GM18505 (cell line): ENCODE data around the gene ZNF652.

Experiments
- ATAC-seq: cut with Tn5 transposase; IDR thresholded peaks from one replicate; pipeline ENCODE4 v1.9.1; 2021; ENCODE audit not compliant: unreplicated experiment
- POLR2A ChIP-seq: IDR thresholded peaks from 4 replicates; pipeline ENCODE4 v1.6.1; 2011; ENCODE audit warnings: borderline replicate concordance; ENCODE audit not compliant: insufficient read depth, insufficient read length; ENCODE audit errors: extremely low read depth

The ZNF652 gene

GRCh38 chr17:49337884-49338283 is 24.2 kb downstream of the ZNF652 start:
- no peak for TF ChIP-seq POLR2A
- ATAC-seq, result no peak

- no peak for ATAC-seq
- TF ChIP-seq POLR2A, result no peak
Observed at GRCh38 chr17:49334744-49335512, 27.1 kb downstream of the ZNF652 start.

DNA sequence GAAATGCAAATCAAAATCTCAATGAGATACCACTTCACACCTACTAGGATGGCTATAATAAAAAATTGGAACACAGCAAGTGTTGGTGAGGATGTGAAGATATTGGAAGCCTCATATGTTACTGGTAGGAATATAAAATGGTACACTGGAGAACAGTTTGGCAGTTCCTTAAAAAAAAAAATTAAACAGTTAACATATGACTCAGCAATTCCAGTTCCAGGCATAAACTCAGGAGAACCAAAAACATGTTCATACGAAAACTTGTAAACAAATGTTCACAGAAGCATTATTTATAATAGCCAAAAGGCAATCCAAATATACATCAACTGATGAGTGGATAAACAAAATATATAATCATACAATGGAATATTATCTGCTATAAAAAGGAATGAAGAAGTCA is 28.2 kb downstream of the ZNF652 start:
- no peak for ATAC-seq
- TF ChIP-seq POLR2A, result no peak

GRCh38 chr17:49327835-49328784 is 33.9 kb downstream of the ZNF652 start:
- TF ChIP-seq POLR2A, result no peak
- ATAC-seq, result no peak

DNA sequence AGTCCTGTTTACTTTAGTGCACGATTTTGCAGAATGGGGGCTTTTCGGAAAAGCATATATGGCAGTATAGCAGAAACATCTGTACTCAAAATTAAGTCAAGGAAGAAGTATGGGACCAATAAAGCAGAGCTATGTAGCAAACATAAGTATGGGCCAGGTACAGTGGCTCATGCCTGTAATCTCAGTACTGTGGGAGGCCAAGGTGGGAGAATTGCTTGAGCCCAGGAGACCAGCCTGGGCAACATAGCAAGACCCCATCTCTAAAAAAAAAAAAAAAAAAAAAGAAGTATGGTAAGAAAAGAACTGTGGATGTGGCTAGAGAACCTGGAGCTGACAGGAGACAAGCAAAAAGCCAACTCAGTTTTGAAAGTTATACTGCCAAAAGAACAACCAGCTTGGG is 36.1 kb downstream of the ZNF652 start:
- TF ChIP-seq POLR2A, result no peak
- ATAC-seq, result no peak

DNA sequence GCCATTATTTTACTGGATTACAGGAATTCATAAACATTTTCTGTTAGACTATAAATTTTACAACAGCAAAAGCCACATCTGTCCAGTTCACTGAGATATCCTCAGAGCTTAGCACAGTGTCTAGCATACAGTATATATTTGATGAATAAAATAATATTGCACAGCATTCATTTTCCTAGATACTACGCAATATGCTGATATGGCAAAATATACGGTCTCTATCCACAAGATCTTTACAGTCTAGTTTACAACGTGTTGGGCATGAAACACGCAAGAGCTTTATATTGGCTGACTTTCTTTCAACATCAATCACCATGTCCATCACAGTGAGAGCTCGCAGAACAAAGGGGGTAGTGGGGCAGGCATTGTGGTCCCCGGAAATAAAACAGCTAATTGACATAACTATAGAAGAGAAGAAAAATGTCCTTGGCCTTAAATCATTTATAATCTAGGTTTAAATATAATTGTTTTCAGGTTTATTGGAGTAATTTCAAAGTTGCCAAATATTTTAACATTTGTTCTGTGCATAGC is 43.5 kb downstream of the ZNF652 start:
- no peak for TF ChIP-seq POLR2A
- ATAC-seq, result no peak

DNA sequence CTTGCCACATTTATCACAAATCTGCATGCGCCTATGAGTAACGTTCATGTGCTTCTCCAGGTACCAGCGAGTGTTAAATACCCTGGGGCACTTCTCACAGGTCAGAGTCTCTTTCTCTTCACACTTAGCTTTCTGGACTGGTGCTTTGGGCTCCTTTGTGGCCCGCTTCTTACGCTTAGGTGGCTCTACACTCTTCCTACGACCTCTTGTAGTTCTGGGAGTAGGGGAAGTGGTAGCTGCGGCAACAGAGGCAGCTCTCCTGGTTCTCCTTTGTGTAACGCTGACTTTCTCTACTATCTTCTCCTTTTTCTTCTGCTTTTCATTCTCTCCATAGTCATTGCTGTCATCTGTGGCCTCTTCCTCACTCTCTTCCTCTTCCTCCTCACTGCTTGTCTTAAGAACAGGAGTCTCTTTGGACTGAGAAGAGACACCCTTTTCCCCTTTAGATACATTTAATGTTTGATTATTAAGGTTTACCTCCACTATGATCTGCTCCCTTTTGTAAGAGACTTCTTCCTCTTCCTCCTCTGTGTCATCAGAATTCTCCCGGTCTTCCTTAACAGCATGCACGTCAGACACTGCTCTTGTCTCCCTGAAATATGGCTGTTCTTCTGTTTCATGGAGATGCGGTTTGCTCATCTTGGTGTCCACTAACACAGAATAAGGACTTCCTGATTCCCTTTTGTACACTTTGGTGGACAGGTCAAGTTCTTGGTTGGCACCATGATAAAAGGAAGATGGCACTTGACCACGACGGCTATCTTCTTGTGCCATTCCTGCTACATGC is 45.0 kb downstream of the ZNF652 start:
- ATAC-seq, result no peak
- TF ChIP-seq POLR2A, result no peak

DNA sequence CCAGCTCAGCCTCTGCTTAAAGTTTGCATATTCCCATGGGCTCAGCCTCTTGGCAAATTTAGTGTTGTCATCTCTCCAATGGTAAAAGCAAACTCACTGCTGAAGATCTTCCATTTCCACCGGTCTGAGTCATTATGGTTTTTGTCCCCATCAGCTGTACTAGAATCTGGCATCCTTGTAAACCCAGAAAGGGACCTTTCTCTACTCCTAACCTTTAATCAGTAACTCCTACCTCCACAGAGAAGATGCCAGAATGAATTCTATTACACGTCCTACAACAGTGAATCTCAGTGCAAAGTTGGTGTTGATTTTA is 45.8 kb downstream of the ZNF652 start:
- TF ChIP-seq POLR2A, result no peak
- ATAC-seq, result no peak

DNA sequence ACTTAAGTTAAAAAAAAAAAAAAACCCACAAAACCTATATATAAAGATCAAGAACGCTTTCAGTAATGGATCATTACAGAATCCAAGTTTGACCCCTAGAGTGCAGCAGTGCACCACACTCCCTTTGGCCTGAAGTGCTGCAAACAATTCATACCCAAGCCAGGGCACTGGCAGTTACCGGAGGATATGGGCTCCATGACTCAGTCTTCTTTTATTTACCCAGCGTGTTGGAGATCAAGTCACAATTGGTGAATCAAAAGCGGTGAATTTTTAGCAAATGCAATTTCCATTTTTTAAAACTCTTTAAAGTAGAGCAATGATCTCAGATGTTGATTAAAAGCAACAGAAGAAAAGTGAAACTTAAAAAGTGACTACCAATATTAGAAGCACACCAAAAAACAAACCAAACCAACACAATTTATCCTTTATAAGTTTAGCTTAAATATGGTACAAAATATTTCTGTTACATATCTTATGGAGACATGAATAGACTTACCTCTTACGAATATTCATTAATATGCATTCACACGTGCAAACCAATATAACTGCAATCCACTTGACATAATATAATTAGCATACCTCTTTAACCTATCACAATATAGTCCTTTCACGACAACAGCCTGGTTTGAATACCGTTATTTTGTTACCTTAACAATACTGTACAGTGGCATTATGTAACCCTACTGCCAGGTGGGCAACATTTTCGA is 46.3 kb downstream of the ZNF652 start:
- TF ChIP-seq POLR2A, result no peak
- peak; percentile 64 for ATAC-seq

- TF ChIP-seq POLR2A, result no peak
- no peak for ATAC-seq
Observed at GRCh38 chr17:49312722-49313121, 49.3 kb downstream of the ZNF652 start.

DNA sequence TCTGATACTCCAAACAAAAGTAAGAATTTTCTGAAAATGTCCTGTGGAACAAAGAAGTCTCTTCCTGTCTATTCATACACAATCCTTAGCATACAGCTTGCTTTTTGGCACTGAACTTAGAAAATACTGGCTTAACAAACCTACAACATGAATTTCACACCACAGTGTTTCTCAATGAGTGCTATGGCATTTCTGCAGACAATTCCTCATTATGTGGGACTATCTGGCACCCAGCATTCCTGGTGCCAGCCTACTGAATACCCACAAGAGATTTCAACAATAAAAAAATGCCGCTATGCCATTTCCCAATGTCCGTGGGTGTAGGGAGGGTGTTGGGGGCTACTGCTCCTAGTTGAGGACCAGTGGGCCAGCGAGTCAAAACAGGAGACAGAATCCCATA is 62.1 kb downstream of the ZNF652 start:
- ATAC-seq, result no peak
- TF ChIP-seq POLR2A, result no peak

DNA sequence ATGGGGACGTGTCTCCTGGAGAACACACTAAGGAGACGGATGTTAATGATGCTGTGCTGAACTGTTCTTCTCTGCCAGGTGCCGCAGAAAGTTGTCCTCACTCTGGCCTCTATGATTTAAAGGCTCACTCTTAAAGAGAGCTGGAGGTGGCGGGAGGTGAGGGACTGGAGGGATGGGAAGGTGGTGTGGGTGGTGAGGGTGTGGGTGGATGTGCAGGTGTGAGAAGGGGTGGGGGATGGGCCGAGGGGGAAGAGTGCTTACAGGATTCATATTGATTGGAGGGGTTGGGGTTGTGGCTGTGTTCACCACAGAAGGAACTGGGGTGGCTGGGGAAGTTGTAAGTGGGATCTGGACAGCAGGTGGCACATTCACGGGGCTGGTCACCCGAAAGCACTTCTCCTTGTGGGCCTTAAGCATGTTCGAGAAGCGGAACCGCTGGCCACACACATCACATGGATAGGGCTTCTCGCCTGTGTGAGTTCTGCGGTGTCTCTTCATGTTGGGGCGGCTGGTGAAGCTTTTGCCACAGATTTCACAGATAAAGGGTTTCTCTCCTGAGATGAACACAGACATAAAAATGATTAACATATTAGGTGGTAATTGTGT is 63.6 kb downstream of the ZNF652 start:
- no peak for ATAC-seq
- no peak for TF ChIP-seq POLR2A
